Head of caudate nucleus (tissue), 42 donors: Measurements from ENCODE around the gene IRF1.

Source experiments
- DNase-seq, 42 donors: peaks; one replicate each; pipeline versions ENCODE4 v3.0.0 to v3.0.0-alpha.2; 2020 to 2021; ENCODE audit warnings: mixed read lengths in 7 of 42
- intact Hi-C: fragments of 100-400 bp; cut with DNase I; formaldehyde crosslinking; loops from one replicate; pipeline ENCODE4 v1.15.0; 2022

Gene IRF1

GRCh38 chr5:132435447-132435846, 55.1 kb downstream of the IRF1 start:
- intact Hi-C loops: no loop called here
- no peak for DNase-seq

GRCh38 chr5:132434416-132435286, 55.9 kb downstream of the IRF1 start:
- intact Hi-C loops: no loop called here
- DNase-seq: no peak

DNA sequence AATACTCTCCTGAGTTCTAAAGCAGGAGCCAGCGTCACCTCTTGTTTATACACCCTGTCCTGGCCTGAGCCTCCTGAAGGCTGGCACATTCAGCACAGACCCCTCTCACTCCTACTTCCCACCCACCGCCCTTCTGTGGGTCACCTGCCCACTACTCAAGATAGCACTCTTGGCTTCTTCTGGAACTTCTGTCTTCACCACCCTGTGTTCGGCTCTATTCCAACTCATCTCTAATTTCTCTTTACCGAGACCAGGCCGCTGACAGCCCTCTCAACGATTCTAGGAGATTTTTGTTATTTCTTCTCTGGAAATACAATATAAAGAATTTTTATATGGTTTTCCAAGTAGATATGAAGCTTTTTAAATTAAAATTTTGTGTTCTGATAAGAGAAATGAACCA, 57.4 kb downstream of the IRF1 start:
- intact Hi-C loops: no loop called here
- no peak for DNase-seq

GRCh38 chr5:132431632-132432031, 58.9 kb downstream of the IRF1 start:
- DNase-seq: no peak
- intact Hi-C loops: no loop called here
